Activated effector memory CD4-positive, alpha-beta T cell treated with anti-CD3 and anti-CD28 coated beads, Interleukin-2, amount 50 U/mL, for 16 hours (primary cell): ENCODE measurements around the gene MMP26.
"Not testable (repeated sequence)": the region's sequence is repeated elsewhere in the genome, so short reads cannot be mapped to it uniquely, and the experiment has no call there.

ENCODE experiments used
- DNase-seq: peaks from one replicate; pipeline ENCODE4 v3.0.0-alpha.2; 2020

The MMP26 gene

DNA sequence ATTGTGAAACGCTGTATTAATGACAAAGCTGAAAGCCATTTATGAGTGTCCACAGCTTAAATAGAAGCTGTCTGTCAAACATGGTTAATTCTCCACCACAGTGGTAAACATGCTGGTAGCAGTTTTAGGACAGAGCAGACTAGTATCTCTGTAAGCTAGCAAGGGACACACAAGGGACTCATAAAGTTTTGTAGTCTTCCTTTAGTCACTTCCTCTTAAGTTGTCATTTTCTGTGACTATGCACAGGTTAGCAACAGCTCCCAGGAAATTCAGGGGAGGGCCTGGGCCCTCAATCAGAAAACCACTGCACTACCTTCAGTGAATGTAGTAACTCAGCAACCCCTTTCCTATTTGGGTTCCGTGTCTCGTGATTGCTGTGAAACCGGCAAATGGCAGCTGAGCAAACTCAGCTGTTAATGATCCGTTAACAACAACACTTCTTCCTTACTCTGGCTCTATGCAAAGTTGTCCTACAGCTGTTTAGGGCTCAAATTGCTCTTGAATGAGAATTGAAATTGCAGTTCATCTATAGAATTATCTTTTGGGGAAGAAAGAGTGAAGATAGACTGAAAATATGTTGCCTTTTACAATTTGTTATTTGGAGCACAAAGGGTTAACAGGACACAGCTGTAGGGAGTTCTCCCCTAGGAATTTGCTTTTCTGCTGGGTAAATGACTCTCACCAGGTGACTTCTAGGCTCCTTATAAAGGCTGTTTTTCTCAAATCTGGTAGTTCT, at the start of gene MMP26:
Gene MMP26 (plus strand): TSS at position 731 of the 736 bp plus-strand sequence.
- no peak for DNase-seq

DNA sequence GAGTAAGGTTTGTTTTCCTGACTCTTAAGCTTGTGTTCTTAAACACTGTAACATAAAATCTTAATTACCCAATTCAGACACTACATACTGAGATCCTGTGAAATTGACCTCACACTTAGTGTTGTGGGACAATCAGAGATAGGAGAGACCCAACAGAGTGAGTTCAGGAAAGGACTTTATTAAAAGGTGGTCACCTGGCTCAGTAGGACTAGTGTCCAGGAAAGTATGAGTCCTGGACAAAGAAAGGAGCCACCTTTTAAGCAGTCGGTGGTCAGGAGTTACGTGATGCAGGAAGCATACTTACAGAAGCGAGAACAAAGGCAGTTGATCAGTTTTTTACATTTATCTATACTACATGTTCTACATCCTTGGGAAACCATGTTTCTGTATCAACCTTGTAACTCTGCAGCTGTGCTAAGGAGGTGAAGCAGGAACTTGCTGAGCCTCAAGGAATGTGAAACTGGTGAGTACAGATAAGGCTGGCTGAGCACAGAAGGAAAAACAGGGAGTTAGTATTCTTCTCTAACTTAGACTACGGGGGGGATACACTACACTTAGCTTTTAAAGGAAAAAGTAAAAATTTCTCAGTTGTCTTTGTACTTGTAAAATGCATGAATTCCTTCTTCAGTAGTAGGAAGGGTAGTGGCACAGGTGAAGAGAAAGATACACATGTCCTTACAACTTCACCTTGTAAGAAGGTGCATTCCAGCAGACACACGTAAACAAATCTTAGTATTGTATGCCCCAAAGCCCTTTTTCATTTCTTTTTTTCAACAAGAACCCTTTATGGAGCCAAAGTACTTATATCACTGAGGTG, 45.7 kb upstream of the MMP26 start:
- no peak for DNase-seq

DNA sequence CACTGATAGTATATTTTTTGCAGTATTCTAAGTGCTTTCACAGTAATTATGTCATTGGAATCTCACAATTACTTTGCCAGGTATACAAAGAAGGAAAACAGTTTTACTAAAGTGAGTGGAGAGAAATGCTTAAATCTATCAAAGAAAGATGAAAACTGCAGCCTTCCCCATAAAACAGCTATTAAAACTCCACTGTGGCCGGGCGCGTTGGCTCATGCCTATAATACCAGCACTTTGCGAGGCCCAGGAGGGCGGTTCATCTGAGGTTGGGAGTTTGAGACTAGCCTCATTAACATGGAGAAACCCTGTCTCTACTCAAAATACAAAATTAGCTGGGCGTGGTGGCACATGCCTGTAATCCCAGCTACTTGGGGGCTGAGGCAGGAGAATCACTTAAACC, 41.7 kb upstream of the MMP26 start:
- DNase-seq, result no peak

DNA sequence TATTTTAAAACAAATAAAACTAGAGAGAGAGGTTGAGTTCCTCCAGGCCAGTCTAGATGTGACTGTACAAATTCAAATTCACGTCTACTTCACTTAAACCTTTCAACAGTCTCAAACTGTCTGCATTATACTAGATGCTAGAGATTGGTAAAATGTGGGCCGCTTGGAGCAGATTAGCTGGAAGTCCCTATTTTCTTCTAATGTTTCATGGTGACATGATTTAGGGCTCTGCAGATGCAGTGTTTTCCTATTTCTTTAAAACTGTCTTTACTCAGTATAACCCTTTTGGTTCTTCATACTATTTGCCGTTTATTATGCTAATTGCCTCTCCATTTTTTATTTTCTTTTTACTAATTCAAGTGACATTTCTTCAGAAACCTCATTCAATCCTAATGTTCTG, 40.4 kb upstream of the MMP26 start:
- no peak for DNase-seq

DNA sequence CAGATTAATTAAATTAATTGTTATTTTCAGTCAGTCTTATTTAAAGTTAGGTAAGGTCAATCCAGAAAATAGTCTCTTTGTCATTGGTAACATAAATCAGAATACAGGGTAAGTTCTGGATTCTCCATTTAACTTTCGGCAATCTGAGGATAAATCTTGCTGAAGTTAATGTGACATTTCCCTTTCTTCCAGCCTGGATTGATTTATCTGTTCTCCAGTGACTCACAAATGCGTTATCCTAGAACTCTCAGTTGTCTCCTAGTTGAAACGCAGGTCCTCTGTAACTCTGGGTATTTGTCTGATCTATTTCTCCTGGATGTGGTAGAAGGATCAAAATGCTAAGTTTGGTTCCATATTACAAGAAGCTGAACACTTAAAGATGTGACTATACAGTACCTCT, 39.8 kb upstream of the MMP26 start:
- no peak for DNase-seq

DNA sequence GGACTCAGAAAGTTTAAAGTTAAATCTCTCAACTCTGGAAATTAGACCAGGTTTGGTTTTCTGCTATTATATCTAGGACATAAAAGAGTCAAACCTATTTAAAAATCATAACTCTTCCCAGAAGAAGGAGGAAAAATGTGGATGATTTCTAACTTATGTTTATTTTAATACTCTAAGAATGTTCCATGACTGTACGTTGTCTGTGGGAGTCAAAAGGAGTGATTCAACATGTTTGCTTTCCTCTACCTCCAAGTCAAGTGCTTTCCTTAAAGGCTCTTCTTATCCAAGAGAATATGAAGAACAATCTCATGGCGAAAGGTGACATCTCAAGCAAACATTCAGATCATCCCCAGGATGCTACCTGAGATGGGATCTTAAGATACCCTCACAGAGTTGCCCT, 39.2 kb upstream of the MMP26 start:
- DNase-seq, result no peak

DNA sequence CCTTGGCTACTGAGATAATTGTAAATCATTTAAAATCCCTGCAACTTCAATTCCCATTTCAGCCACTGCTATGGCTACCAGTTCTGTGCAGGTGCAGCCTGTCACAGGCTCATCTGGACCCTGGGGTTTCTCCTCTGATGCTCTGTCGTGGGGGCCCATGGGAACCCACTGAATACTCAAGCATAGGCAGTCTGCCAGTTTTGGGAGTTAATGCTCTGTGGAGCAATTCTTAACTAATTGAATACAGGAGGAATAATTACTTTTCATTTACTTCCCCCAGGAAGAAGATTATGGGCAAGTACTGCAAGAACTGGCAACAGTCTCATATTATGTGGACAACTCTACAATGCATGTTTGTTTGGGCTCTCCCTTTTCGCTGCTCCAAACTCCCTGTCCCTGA, 32.8 kb upstream of the MMP26 start:
- DNase-seq, result no peak

DNA sequence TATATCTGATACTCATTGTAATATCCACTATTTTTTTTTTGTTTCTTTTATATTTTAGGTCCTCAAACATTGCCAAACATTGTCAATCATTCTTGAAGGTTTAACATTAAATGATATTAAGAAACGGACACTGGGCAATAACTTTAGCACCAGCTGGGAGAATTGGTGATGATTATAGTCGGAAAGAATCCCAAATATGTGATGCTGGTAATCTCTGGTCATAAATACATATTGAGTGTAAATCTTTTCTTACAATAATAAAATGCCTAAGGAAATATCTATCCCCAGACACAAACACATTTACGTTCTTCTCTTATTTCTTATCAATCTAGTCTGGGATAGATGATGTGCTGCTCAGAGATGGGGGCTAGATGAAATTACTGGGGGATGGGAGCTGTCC, 32.1 kb upstream of the MMP26 start:
- DNase-seq, result no peak

DNA sequence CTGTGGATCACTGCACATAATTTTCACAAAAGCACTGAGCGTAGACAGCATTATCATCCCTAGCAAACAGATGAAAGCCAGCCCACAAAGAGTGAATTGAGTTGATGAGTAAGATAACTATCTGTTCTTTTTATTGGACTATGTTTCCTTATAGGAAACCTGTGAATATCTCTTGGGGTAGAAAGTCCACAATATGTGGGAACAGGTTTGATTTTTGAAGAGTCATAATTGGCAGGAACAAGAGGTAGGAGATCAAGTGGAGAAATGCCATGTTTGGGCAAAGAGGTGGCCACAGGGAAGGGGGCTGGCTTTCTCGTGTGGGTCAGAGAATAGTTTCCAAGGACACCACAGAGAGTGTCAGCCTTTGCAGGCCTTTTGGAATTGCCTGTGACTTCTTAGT, 30.8 kb upstream of the MMP26 start:
- no peak for DNase-seq

DNA sequence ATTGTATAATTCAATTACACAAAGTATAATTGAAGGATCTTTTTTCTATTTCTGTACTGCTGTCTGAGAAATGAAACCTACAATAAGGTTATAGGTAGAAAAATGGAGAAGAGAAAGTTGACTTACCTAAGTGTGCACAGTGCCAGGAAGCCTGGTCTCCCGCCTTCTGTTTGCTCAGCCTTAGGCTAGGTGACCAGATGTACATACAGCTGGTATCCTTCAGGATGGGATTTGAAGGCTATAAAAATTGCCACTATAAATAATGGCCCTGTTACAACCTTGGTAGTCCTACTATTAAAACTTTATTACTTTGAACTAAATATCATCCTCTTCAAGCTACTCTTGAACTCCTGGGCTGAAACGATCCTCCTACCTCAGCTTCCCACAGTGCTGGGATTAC, 26.6 kb upstream of the MMP26 start:
- no peak for DNase-seq

DNA sequence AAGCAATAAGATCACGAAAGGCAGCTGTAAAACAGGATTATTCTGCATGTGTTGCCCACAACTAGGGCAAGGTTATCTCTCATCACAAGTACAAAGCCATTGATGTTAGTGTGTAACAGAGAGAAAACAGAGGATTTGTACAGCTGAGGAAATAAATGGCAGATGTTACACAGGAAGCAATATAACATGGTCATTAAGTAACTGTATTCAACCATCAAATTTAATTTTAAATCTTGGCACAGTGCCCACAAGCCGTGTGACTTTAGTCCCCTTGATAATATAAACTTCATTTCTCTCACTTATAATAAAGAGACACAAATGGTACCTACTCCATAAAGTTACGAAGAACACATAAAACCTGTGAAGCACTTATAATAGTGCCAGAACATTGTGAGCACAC, 24.2 kb upstream of the MMP26 start:
- DNase-seq, result no peak

DNA sequence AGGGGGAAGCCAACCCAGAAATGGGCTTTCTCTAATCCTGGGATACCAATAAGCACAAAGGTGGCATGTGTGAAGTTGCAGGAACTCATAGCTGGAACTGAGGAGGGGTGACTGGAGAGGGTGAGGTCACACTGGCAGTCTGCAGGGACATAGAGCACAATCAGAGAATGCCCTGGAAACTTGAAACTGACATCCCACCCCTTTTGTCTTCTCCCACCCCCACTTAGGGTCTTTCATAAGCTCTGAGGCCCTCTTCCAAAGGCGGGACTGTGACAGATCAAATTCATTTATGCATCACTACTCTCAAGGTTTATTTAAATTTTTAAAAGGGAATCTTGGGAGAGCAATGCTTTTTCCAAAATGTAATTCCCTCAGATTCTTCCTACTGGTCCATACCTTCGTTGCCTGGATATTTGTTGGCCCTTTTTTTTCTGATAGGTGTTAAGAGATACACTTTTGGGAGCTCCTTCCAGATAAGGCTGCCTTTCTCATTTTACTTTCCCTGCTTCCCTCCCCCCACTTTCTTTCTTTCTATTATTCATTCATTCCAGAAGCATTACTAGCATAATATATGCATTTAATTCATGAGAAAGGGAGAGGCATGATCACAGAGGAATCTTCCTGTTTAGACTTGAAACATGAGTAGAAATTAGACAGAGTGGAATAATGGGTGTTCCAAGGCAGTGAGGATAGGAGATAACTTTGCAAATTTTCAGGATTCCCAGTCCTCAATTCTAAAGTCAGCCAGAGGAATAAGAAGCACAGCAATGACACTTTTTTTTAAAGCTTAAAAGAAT, 21.8 kb upstream of the MMP26 start:
- no peak for DNase-seq

DNA sequence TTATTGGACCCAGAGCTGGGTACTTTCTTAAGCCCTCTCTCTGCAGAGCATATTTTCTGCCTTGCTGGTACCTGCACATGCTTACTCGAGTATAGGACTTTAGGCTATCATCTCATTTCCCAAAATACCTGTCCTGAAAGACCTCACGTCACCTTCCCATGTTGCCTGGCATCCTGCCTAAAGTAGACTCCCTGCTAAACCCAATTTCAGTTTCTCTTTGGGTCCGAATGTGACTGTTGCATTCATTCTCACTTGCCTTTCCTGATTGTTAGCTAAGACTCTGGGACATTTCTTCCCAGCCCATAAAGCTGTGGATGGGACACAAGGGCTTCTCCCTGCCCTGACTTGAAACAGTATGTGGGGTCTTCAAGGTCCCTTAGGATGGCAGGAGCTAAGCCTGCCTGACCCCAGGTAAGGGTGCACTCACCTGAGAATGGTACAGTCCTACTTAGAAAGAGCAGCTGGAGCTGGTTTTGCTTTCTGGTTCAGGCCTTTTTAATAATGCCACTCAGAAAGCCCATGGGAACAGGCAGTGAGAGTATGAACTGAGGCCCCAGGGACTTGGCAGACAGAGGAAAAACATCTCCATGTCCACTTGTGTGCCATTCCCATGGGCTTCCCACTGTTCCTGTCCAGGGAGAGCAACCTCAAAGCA, 19.8 kb upstream of the MMP26 start:
- no peak for DNase-seq

DNA sequence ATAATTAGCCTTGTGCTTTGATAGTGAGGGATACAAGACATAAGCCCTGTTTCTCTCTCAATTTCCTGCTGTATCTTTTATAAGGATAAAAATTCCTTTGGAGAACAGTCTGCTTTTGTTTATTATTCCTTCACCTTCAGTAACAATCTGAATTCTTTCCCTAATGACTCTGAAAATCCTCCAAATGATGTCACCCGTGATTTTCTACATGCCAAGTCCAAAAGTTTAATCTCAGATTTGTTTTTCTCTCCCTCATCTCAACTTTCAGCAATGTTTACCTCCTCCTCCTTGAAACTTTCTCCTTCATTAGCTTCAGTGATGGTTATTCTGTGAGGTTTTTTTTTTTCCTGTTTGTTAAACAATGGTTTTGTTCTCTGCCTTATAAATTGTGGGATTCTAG, 9.1 kb upstream of the MMP26 start:
- DNase-seq, result no peak

DNA sequence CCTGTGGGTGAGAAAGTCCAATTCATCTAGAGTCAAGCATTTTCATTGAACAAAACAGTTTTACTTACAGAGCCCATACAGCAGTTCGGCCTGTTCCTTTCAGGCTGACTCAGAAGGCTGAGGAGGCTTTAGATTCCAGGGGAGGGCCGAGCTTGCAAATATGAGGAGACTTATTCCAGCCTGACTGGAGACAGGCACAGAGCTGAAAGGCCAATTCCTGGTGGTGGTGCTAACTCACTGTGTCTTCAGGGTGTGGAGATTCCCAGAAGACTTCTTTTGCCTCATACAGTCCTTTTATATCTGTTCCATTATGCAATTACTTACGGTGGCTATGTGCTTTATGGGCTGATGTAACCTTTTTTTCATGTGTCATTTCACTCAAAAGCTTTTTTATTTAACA, 7.0 kb upstream of the MMP26 start, which contains the start of gene OR51E2:
Gene OR51E2 (minus strand): TSS at position 269 of the 400 bp plus-strand sequence. CDS start 15,142 bp downstream, outside the sequence.
- DNase-seq, result no peak

DNA sequence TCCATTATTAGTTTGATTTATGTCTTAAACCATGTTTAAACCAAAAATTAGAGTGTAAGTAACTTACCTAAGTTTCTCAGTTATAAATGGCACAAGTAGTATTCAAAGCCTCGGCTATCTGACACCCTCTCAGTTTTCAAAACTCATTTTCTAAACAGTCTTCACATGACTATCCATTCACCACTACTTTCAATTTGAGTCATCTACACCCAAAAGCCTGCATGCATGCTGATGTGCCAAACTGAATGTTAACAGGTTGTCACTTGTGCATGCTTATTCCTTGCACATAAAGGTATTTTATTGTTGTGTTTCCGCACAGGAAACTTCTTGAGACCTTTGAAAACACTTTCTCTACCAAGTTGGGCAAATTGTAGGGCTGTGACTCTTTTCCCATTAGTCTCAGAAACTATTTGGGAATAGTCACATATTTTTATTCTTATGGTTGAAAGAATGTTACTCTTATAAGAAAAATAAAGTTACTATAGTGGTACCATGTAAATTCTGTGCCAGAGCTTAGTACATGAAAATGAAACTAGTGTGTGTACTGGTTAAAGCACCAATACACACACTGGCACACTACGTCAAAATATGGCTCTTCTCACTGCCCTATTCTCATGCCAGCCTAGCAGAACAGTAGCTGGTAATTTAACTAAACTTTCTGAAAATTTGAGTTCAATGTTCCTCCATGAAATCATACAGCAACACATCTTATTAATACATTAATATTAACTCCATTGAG, 4.7 kb upstream of the MMP26 start:
- no peak for DNase-seq

DNA sequence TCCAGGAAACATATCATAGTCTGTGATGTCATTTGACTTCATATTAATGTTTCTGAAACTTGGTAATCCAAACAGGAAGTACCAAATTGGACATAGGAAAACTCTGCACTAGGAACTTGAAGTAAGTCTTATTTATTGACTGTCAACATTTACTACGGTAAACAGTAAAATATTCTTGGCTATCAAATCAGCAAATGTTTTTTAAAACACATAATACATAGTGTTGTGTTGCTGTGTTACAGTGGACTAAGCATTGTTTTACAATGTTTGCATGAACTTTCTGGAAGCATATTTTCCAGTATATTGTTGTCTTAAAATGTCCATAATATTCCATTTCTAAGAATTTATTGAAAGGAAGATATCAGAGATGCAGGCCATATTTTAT, 4.2 kb upstream of the MMP26 start:
- no peak for DNase-seq

DNA sequence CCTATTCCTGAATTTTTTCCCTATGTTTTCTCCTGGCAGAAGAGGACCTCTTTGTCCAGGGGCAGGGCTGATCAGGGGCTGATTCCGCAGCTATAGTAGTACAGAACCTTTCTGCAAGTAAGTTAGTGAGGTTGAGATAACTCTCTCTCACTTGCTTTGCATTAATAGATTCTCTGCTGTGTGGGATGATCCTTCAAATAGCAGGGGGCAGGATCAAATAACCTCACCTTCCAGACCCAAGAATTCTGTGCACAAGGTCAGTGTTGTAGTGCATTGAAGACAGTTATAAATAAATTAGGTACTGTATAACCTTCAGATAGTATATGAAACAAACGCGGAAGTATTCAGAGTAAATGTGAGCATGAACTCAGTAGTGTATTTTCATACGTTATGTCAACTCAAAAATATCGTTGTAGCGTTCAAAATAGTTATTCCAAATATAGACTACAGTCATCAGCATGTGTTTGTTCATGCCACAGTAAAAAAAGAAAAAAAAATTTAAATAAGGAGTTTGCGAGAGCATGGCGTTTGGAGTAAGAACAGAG, 278 bp downstream of the MMP26 start:
- DNase-seq, result no peak

DNA sequence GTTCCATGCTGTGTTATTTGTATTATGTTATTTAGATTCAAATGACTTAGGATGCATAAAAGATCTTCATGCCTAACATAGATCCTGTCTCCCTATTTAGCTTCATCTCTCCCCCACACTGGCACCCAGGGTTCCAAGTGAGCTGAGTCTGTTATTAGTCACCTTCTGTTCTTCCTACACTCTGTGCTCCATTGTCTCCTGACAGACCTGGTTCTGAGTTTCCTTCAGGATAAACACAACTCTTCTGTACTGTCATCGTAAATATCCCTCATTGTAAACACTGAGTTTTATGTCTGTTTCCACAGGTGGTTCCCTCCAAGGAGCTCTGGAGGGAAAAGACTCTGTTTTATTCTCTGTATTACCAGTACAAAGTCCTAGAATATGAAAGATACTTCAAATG, 8.7 kb downstream of the MMP26 start:
- no peak for DNase-seq

DNA sequence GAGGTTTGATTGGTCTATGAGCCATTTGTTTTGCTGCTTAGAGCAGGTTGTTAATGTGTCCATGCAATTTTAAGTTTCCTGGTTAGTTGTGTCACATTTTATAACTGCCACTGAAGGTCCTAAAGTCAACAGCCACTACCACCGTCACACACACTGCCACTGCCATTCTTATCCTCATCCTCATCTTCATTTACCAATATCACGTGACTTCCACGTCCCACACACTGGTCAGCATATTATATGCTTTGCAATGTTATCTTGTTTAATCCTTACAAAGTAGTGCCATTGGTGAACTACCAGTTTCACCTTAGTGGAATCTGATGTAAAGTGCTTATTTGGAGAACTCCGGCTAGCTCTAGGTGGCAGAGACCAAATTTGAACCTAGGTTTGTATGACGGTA, 9.7 kb downstream of the MMP26 start:
- DNase-seq, result no peak

DNA sequence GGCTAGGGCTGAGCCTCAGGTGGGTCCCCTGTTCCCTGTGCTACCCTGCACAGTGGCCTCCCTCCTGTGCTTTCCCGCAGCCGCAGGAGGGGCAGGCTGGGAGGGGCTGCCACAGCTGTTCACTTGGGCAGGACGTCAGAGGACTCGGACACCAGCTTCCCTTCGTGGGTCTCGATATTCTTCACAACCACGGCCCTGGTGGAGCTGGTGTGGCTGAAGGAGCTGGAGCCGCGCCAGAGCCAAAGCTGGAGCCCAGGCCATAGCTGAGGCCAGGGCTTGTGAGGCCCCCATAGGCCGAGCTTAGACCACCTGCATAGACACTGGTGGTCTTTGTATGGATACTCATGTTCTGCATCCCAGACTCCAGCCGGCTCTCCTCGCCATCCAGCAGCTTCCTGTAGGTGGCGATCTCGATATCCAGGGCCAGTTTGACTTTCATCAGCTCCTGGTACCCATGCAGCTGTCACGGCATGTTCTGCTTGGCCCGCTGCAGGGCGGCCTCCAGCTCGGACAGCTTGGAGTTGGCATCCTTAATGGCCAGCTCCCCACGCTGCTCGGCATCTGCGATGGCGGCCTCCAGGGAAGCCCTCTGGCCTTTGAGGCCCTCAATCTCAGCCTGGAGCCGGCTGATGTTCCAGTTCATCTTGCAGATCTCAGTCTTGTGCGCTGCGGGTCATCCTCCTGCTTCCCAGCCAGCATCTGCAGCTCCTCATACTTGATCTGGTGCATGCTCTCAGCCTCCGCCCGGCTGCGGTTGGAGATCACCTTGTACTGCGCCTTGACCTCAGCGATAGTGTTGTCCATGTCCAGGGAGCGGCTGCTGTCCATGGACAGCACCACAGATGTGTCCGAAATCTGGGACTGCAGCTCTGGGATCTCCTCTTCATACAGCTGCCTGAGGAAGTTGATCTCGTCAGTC, 18.3 kb downstream of the MMP26 start:
- DNase-seq, result not testable (repeated sequence)
